NCI-H524 treated with DMSO at 0.1 percent for 48 hours (cell line): ENCODE data around the gene GOLGA3.
"Not testable (repeated sequence)": the region's sequence is repeated elsewhere in the genome, so short reads cannot be mapped to it uniquely, and the experiment has no call there.

Experiments used
- DNase-seq: peaks from one replicate; lab custom pipeline; 2025; lab: John Stamatoyannopoulos, UW

Gene GOLGA3

DNA sequence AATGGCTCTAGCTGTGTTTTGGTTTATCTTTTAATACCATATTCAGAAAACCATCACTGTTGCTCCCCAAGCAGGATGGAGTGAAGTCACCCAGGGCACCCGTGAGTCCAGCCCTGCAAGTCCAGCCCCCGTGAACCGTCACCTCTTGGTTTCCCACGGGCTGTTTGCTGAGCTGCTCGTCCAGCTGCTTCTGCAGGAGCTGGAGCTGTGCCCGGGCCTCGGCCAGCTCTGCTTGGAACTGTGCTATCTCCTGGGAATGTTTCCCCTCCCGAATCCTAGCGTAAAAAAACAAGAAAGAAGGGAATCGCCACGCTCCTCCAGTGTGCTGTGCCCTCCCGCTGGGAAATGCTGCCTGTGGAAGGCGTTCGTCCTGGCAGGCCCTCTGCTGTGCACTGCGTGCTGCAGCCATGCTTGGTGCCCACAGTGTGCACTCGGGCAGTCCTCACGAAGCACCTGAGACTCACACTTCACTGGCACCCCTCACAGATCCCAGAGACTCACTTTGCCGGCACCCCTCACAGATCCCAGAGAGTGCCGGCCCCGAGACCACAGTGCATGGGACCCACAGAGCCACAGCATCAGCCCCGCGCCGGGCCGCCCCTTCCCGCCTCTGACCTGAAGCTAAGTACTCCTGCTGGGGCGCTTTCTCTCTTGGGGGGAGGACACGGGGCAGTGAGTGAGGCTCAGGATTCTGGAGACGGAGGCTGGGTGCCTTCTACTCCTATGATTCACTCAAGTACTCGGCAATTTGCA, 51.7 kb downstream of the GOLGA3 start:
- DNase-seq: no peak

- not testable (repeated sequence) for DNase-seq
These were observed 52.4 kb downstream of the GOLGA3 start for GRCh38 chr12:132776230-132776625.

- no peak for DNase-seq
These were observed 53.0 kb downstream of the GOLGA3 start for GRCh38 chr12:132775502-132776229.

DNA sequence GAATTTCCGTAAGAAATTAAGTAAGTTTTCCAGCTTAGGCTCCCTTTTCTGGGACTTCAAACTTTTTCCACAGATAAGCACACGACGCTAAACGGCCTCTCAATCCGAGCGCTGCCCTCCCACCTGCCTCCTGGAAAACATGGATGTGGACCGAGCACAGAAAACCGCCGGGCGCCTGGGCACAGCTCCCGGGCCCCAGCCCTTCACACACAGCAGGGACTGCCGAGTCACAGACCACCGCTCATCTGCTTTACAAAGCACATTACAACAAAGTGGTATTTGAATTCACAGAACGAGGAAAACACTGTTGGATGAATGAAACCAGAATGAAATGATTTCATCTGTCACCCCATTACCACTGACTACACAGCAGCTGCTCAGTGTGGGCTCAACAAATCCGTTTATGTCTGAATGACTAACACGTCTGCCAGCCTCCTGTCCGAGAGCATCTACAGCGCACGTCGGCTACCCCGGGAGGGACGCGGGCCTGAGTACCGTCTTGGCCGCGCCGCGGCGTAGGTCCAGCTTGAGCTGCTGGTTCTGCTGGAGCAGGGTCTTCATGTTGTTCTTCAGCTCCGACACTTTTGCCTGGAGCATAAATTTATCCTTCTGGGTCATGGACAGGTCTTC, 53.9 kb downstream of the GOLGA3 start:
- DNase-seq: no peak

GRCh38 chr12:132774159-132774558, 54.5 kb downstream of the GOLGA3 start:
- no peak for DNase-seq

DNA sequence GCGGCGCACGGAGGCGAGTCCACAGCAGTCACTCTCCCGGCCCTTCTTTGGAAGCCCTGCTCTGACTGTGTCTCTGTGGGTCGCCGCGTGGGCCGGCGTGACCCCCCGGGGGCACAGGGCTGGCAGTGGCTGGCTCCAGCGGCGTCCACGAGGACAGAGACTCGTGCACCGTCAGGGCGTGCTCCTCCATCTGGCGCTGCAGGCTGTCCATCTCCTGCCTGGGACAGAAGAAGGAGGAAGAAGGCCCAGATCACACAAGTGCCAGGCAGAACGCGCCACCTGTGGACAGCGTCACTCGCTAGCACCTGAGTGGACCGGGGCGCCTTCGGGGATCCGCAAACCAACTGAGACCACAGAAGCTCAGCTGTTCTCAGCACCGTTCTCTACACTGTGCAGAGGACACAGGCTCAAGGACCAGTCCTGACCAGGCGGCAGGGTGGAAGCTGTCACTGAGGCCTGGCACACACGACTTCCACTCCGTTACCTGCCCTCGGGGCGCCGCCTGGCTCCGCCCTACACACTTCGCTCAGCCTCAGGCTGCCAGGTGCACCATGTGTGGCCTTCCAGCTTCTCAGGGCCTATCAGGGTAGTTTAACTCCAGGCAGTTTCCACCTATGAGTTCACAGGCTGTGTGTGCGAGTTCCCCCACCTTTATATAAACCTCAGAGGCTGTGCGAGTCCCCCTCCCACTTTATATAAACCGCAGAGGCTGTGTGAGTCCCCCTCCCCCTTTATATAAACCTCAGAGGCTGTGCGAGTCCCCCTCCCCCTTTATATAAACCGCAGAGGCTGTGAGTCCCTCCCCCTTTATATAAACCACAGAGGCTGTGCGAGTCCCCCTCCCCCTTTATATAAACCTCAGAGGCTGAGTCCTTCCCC, 55.4 kb downstream of the GOLGA3 start:
- DNase-seq: no peak

DNA sequence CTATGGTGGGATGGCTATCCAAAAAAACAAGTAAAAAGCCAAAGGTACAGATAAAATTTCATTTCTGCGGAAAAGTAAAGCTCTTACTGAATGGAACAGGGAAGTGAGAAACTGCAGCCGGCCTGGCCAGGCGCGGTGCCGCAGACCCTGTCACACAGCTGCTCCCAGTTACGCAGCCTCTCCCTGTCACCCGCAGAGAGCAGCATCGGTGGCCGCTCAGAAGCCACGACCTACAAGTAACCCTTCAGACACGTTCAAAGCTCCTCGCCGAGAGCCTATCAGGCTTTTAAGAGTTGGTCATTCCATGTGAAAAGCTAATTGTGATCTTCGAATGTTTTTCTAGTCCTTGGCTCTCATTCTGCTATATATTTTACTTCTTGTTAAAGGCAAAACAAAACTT, 56.1 kb downstream of the GOLGA3 start:
- DNase-seq: no peak

- DNase-seq: no peak
These were observed 57.4 kb downstream of the GOLGA3 start for GRCh38 chr12:132771126-132771838.

- no peak for DNase-seq
These were observed 62.1 kb downstream of the GOLGA3 start for GRCh38 chr12:132766380-132767085.

DNA sequence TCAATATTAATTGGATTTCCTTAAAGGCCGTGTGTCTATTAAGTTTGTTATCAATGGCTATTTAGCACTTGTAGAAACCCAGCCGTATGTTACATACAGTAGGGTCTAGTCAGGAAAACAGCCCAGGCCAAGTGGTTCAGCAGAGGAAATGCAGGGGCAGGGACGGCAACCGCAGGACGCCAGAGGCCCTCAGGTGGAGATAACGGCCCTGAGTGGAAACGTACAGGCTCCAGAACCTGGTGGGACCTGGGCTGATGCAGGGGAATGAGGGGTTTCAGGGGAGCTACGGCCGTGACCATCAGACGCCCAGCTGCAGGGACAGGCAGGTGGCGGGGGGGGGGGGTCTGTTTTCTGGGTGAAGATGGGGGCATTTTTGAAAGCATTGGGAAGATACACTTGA, 63.3 kb downstream of the GOLGA3 start:
- no peak for DNase-seq

GRCh38 chr12:132764231-132764630, 64.4 kb downstream of the GOLGA3 start:
- DNase-seq: no peak

DNA sequence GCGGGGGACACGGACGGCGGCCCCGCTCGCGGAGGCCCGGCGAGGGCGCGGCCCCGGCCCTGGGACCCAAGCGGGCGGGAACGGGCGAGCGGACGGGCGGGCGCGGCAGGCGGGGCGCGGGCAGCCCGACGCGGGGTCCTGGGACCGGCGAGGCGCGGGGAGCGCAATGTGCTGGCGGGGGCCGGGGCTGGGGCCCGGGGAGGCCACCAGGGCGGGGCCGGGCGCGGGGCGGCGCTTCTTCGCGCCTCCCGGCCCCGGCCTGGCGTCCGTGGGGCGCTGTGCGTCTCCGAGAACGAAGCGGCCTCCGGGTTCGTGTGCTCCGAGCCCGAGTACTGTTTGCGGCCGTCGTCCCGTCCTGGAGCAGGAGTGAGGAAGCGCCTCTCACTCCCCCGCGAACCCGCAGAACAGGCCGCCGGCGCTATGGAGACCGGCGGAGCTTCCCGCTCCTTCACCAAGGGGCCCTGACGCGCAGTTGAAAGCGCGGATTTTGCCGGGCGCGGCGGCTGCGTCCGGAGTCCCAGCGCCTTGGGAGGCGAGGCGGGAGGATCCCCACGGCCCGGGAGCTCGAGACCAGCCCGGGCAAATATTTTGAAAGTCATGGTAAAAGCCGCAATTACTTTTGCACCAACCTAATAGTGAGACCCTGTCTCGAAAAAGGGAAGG, 66.6 kb downstream of the GOLGA3 start:
- no peak for DNase-seq

GRCh38 chr12:132761032-132761920, 67.4 kb downstream of the GOLGA3 start, which contains the start of gene ANKLE2:
Gene ANKLE2 (minus strand): TSS chr12:132761832. CDS start chr12:132761798, 34 bp downstream.
- DNase-seq: no peak

DNA sequence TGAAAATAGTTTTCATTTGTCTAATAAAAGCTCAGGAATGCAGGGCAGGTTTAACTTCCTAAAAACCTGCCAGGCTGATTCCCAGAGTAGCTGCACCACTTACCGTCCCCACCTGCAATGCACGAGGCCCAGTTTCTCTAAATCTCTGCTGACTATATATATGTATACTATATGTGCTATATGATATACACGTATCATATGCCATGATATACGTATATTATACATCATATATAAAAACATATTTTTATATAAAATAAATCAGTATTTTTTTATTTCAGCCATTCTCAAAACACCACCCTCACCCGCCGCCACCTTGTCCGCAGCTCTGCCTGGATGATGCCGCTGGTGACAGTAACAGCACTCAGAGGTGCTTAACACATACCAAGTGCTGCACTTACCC, 69.3 kb downstream of the GOLGA3 start:
- no peak for DNase-seq

DNA sequence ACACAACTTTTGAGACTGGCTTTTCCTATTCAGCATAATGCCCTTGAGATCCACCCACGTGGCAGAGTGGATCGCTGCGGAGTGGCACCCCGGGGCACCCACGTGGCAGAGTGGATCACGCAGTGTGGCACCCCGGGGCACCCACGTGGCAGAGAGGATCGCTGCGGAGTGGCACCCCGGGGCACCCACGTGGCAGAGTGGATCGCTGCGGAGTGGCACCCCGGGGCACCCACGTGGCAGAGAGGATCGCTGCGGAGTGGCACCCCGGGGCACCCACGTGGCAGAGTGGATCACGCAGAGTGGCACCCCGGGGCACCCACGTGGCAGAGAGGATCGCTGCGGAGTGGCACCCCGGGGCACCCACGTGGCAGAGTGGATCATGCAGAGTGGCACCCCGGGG, 69.8 kb downstream of the GOLGA3 start:
- DNase-seq: not testable (repeated sequence)

GRCh38 chr12:132754160-132754932, 74.3 kb downstream of the GOLGA3 start:
- no peak for DNase-seq

GRCh38 chr12:132753670-132754069, 75.0 kb downstream of the GOLGA3 start:
- DNase-seq: not testable (repeated sequence)

DNA sequence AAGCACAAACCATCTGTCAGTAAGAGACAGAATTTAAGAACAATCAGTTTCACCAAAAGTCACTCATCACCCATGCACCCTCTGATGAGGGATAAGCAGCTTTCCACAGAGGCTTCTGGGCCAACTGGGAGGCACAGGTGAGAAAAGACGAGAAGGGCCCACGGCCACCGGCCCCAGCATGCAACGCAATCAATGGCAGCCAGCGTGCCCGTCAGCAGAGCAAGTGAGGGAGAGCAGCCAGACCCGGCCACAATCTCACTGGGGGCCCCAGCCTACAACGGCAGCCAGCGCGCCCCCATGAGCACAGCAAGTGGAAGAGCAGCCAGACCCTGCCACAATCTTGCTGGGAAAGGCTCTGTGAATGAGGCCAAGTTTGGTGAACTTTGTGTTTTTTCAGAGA, 80.3 kb downstream of the GOLGA3 start:
- DNase-seq: no peak
